HCT116 (cell line): ENCODE data around the gene SLC34A2.

Experiments used
- CEBPB ChIP-seq: IDR thresholded peaks from 2 replicates; pipeline ENCODE4 v1.6.1; 2012; ENCODE audit warnings: low read depth
- CTCF ChIP-seq, 3 experiments: fragments of 200-600 bp in 1 of 3; sonication (generic) in 1 of 3; IDR thresholded peaks in 2 of 3; conservative IDR thresholded peaks in 1 of 3; 2 replicates each; pipeline ENCODE4 v1.5.1; 2012 to 2017; ENCODE audit warnings: low read depth in 2 of 3, low read length in 2 of 3, antibody characterized with exemption in 1 of 3, borderline replicate concordance in 1 of 3, control low read depth in 1 of 3, mild to moderate bottlenecking in 1 of 3, mixed read lengths in 1 of 3, mixed run types in 1 of 3, moderate library complexity in 1 of 3; ENCODE audit not compliant: insufficient read depth in 1 of 3
- EGR1 ChIP-seq: IDR thresholded peaks from 2 replicates; pipeline ENCODE4 v1.6.1; 2012; ENCODE audit warnings: low read depth
- EZH2 ChIP-seq: fragments of 200-600 bp; sonication (generic); IDR thresholded peaks from 2 replicates; pipeline ENCODE4 v1.6.1; 2017; ENCODE audit warnings: antibody characterized with exemption, mixed run types
- EZH2phosphoT487 ChIP-seq: fragments of 200-600 bp; IDR thresholded peaks from 2 replicates; pipeline ENCODE4 v1.6.1; 2018; ENCODE audit warnings: antibody characterized with exemption, borderline replicate concordance
- MAX ChIP-seq: IDR thresholded peaks from 2 replicates; pipeline ENCODE4 v1.6.1; 2012
- POLR2A ChIP-seq: IDR thresholded peaks from 2 replicates; pipeline ENCODE4 v1.7.0; 2011; ENCODE audit warnings: borderline replicate concordance; ENCODE audit not compliant: insufficient read depth, insufficient read length; ENCODE audit errors: extremely low read depth
- POLR2AphosphoS5 ChIP-seq: IDR thresholded peaks from 2 replicates; pipeline ENCODE4 v1.6.1; 2011; ENCODE audit warnings: mild to moderate bottlenecking, low read depth, low read length, moderate library complexity
- RAD21 ChIP-seq: IDR thresholded peaks from 2 replicates; pipeline ENCODE4 v1.6.1; 2012; ENCODE audit warnings: low read depth, mild to moderate bottlenecking
- SIN3A ChIP-seq: IDR thresholded peaks from 2 replicates; pipeline ENCODE4 v1.6.1; 2012; ENCODE audit warnings: low read depth
- TCF7L2 ChIP-seq: IDR thresholded peaks from 2 replicates; pipeline ENCODE4 v1.7.0; 2011; ENCODE audit warnings: borderline replicate concordance, inconsistent platforms; ENCODE audit not compliant: insufficient read depth, insufficient read length; ENCODE audit errors: extremely low read depth

GRCh38 chr4:25674386-25674785 is 18.7 kb downstream of the SLC34A2 start:
- TF ChIP-seq CTCF (IDR thresholded peaks at IDR 0.05 in 2 of 3, conservative IDR thresholded peaks at IDR 0.05 in 1 of 3; ENCODE audit: borderline replicate concordance in 1 of 3, insufficient read depth in 1 of 3, low read depth in 2 of 3, low read length in 2 of 3) (no peak), TCF7L2 (no peak), CEBPB (no peak), POLR2A (no peak), POLR2AphosphoS5 (no peak), EZH2 (no peak), SIN3A (no peak), EZH2phosphoT487 (no peak), RAD21 (no peak), EGR1 (no peak), MAX (no peak)
